Measurements from ENCODE around the gene ARID1B. TPM values are rescaled to one million over a fixed set of nuclear protein-coding genes. Genes with fewer than 3 reads are reported as not detected.

ARID1B gene
- total and polyA plus RNA-seq, 2 of the 13 experiments (the other 11 are each of a cell fraction or from before 2014, with no cell fraction given) = 20.1 to 32.6 TPM

DNA sequence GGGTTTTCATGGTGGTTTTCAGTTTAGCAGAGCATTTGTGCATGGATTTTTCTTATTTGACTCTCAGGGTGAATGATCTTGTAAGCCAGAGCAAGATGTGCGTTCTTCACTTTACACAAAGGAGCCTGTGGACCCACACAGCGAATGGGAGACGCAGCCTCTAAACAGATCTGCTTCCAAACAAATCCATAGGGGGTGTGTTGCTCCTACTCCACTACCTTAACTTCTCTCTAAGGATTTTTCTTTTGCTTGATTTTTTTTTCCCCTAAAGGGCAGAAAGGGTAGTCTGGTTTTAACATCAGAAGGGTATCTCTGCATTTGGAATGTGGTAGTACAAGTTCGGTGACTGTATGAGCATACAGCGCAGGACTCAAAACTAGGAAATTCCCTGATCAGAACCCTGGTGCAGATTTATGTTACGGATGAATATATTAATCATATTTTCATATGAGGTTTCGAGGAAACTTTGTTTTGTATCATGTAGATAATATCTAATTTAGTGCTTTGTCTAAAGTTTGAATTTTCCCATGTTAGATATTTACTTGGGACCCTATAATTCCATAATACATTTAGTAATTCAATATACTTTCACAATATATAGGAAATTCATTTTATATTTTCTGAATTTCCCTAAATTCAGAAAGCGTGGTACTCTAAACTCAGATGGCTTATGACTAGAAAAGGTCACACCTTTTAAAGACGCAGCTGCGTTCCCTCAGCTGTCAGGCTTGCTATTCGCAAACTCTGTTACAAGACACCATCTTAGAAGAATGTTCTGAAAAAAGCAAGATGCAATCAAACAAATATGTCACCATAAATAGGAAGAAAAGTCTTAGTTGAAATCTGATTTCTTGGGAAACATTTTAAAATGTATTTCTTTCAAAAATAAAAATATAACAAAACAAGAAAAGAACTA is 349.3 kb downstream of the ARID1B start:
- no peak for TF ChIP-seq HCFC1 (IDR thresholded peaks at IDR 0.05; ENCODE audit: low read depth, low read length)
- TF ChIP-seq, protein P1, sequence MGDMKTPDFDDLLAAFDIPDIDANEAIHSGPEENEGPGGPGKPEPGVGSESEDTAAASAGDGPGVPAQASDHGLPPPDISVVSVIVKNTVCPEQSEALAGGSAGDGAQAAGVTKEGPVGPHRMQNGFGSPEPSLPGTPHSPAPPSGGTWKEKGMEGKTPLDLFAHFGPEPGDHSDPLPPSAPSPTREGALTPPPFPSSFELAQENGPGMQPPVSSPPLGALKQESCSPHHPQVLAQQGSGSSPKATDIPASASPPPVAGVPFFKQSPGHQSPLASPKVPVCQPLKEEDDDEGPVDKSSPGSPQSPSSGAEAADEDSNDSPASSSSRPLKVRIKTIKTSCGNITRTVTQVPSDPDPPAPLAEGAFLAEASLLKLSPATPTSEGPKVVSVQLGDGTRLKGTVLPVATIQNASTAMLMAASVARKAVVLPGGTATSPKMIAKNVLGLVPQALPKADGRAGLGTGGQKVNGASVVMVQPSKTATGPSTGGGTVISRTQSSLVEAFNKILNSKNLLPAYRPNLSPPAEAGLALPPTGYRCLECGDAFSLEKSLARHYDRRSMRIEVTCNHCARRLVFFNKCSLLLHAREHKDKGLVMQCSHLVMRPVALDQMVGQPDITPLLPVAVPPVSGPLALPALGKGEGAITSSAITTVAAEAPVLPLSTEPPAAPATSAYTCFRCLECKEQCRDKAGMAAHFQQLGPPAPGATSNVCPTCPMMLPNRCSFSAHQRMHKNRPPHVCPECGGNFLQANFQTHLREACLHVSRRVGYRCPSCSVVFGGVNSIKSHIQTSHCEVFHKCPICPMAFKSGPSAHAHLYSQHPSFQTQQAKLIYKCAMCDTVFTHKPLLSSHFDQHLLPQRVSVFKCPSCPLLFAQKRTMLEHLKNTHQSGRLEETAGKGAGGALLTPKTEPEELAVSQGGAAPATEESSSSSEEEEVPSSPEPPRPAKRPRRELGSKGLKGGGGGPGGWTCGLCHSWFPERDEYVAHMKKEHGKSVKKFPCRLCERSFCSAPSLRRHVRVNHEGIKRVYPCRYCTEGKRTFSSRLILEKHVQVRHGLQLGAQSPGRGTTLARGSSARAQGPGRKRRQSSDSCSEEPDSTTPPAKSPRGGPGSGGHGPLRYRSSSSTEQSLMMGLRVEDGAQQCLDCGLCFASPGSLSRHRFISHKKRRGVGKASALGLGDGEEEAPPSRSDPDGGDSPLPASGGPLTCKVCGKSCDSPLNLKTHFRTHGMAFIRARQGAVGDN (CRISPR knock-in tag; IDR thresholded peaks at IDR 0.05) = no peak
- no peak for TF ChIP-seq XRCC5 (optimal IDR thresholded peaks at IDR 0.05; ENCODE audit: low read length)
- no peak for TF ChIP-seq TBP (CRISPR knock-in tag; IDR thresholded peaks at IDR 0.05)
- TF ChIP-seq, protein P2, sequence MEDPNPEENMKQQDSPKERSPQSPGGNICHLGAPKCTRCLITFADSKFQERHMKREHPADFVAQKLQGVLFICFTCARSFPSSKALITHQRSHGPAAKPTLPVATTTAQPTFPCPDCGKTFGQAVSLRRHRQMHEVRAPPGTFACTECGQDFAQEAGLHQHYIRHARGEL (CRISPR knock-in tag; IDR thresholded peaks at IDR 0.05) = no peak
- TF ChIP-seq, protein P3, sequence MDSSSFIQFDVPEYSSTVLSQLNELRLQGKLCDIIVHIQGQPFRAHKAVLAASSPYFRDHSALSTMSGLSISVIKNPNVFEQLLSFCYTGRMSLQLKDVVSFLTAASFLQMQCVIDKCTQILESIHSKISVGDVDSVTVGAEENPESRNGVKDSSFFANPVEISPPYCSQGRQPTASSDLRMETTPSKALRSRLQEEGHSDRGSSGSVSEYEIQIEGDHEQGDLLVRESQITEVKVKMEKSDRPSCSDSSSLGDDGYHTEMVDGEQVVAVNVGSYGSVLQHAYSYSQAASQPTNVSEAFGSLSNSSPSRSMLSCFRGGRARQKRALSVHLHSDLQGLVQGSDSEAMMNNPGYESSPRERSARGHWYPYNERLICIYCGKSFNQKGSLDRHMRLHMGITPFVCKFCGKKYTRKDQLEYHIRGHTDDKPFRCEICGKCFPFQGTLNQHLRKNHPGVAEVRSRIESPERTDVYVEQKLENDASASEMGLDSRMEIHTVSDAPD (CRISPR knock-in tag; IDR thresholded peaks at IDR 0.05) = no peak
- TF ChIP-seq ONECUT2 (CRISPR knock-in tag; IDR thresholded peaks at IDR 0.05) = no peak
- TF ChIP-seq, protein P4, sequence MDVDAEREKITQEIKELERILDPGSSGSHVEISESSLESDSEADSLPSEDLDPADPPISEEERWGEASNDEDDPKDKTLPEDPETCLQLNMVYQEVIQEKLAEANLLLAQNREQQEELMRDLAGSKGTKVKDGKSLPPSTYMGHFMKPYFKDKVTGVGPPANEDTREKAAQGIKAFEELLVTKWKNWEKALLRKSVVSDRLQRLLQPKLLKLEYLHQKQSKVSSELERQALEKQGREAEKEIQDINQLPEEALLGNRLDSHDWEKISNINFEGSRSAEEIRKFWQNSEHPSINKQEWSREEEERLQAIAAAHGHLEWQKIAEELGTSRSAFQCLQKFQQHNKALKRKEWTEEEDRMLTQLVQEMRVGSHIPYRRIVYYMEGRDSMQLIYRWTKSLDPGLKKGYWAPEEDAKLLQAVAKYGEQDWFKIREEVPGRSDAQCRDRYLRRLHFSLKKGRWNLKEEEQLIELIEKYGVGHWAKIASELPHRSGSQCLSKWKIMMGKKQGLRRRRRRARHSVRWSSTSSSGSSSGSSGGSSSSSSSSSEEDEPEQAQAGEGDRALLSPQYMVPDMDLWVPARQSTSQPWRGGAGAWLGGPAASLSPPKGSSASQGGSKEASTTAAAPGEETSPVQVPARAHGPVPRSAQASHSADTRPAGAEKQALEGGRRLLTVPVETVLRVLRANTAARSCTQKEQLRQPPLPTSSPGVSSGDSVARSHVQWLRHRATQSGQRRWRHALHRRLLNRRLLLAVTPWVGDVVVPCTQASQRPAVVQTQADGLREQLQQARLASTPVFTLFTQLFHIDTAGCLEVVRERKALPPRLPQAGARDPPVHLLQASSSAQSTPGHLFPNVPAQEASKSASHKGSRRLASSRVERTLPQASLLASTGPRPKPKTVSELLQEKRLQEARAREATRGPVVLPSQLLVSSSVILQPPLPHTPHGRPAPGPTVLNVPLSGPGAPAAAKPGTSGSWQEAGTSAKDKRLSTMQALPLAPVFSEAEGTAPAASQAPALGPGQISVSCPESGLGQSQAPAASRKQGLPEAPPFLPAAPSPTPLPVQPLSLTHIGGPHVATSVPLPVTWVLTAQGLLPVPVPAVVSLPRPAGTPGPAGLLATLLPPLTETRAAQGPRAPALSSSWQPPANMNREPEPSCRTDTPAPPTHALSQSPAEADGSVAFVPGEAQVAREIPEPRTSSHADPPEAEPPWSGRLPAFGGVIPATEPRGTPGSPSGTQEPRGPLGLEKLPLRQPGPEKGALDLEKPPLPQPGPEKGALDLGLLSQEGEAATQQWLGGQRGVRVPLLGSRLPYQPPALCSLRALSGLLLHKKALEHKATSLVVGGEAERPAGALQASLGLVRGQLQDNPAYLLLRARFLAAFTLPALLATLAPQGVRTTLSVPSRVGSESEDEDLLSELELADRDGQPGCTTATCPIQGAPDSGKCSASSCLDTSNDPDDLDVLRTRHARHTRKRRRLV (CRISPR knock-in tag; IDR thresholded peaks at IDR 0.05) = no peak
- 98% methylated on average over 11 of the region's 11 CpGs for whole genome bisulfite sequencing (ENCODE audit: low lambda C conversion rate)
- no peak overlapping the region for H3K9ac ChIP-seq (ENCODE audit: insufficient read depth, low read depth, low read length)
- ATAC-seq (no peak), DNase-seq (ENCODE audit: low spot score) (no peak), FAIRE-seq (no peak)
- POLR2A ChIA-PET = no interaction called here
- H3K4me1 ChIP-seq (ENCODE audit: insufficient read depth, low read length) = peaks cover 11% of the 10 kb centered on the region
- CTCF ChIA-PET (ENCODE audit: low intra/inter-chr PET ratio, low total read pairs) = no interaction called here
- BruUV-seq (replicated peaks) = no TSS peak
- no peaks in the 10 kb centered on the region for H3K27me3 ChIP-seq (ENCODE audit: control insufficient read depth in 1 of 2, insufficient read depth in 2 of 2, low read length in 2 of 2)
- intact Hi-C loops (cut with micrococcal nuclease; ENCODE audit: unreplicated experiment) = no loop called here
- peaks cover 4 to 28% of the 10 kb centered on the region in 2 experiments; a peak in 4 of 5 replicates for H3K36me3 ChIP-seq (replicated peaks in 1 of 2; ENCODE audit: control insufficient read depth in 1 of 2, insufficient read depth in 2 of 2, low read length in 2 of 2)
- 0 out of 2 replicates have a peak, but pooled peaks cover 3% of the 10 kb centered on the region for H4K20me1 ChIP-seq (ENCODE audit: insufficient read depth, low read length)
- no peaks in the 10 kb centered on the region for H3K79me2 ChIP-seq (ENCODE audit: insufficient read depth, low read length)
- no peak overlapping the region for H3K4me3 ChIP-seq (replicated peaks in 1 of 3; ENCODE audit: insufficient read depth in 1 of 3, low read depth in 2 of 3, low read length in 3 of 3)
- no peak overlapping the region for H3K27ac ChIP-seq (ENCODE audit: extremely low read length, insufficient read depth, low read length)
- no peaks in the 10 kb centered on the region for H3K9me3 ChIP-seq (ENCODE audit: low read length)
- in situ Hi-C loops (cut with HindIII; ENCODE audit: extremely low pct_ligation_motif_present, low pct_unique_long_range_greater_than_20kb) = no loop called here
- no peak overlapping the region for H2AFZ ChIP-seq (ENCODE audit: low read length)
- no peak overlapping the region for H3K4me2 ChIP-seq (ENCODE audit: low read depth, low read length)
